ENCODE measurements around the gene ZMIZ1. TPM values are rescaled to one million over a fixed set of nuclear protein-coding genes. Genes with fewer than 3 reads are reported as not detected.

ZMIZ1 gene
- total and polyA plus RNA-seq, 5 donors: 38.0 to 83.1 (median 71.1) TPM

DNA sequence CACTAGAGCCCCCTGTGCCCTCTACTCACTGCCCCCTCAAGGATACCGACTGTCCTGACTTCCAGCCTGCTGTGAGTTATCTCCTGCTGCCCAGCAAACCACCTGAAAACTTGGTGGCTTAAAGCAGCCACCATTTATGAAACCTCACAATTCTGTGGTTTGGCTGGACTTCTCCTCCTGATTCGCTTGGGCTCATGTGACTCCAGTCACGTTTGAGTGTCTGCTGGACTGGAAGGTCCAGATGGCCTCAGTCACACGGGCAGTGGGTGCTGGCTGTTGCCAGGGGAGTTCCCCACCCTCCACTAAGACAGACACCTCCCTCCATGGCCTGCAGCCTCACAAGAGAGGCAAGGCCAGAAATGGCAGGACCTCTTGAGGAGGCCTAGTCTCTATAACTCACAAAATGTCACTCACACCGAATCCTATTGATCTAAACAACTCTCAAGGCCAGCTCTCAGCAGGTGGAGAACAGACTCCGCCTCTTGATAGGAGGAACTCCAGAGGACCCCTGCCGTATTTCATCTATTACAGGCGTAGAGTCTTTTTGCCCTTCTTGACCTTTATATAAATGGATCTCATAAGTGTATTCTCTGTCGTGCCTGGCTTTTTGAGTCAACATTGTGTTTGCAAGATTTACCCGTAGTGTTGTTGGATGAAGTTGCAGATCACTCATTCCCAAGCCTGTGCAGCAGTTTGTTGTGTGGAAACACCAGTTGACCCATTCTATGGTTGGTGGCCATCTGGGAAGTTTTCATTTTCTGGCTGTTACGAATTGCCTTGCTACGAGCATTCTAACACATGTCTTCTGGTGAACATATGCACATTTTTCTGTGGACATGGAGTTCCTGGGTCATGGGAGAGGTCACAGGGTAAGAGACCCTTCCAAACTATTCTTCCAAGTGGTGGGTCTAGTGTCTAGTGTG lies 48.3 kb downstream of the ZMIZ1 start:
- DNase-seq (peak; percentile 53 to 79 (median 79)), ATAC-seq (peak in 1 of 2 donors; percentile 8)
- Histone ChIP-seq H3K4me3 (ENCODE audit: low read length) (no peak overlapping the region), H3K9me3 (ENCODE audit: control insufficient read depth, low read length) (no peaks in the 10 kb centered on the region), H3K27ac (ENCODE audit: low read length) (peak overlapping the region; percentile 68), H3K4me1 (ENCODE audit: control insufficient read depth, insufficient read depth, low read length) (peaks cover 55% of the 10 kb centered on the region), H3K27me3 (ENCODE audit: control insufficient read depth, insufficient read depth) (no peaks in the 10 kb centered on the region)
- 57% methylated on average over 12 of the region's 12 CpGs for WGBS
- intact Hi-C loops (cut with DNase I): no loop called here

DNA sequence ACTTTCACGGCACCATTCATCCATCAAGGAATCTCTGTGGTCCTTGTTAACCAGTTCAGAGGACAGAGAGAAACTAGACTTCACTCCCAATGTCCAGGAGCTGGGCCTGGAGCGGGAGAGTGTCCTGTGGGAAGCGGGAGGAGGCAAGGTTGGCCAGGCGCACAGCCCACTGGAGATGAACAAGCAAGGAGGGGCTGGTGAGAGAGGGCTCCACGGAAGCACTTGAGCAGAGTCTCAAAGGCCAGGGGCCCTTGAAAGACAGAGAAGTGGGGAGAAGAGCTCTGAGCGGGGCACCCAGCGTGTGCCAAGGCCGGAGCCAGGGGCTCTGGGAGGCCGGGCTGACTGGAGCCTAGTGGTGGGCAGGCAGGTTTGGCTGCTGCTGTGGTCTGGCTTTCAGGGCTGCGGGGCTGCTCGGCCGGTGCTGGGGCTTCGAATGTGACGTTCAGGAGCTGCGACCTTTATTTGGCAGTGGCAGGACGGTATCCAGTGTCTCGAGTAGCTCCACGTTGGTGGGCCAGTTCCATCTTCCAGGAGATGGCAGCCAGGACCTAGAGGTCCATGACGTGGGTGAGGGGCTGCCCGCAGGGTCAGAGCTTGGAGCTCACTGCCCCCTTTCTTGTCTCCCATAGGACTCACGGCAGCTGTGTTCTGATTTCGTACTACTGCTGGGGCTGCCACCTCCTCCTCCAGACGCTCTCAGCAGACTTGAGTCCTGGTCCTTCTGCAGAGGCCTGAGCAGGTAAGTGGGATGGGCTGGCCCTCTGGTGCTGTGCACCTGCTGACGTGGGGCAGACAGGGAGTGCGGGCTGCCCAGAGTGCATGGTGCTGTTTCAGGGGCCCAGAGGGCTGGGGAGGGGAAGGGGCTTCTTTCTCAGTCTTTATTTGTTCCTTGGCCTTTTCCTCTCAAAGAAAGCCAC lies 49.8 kb downstream of the ZMIZ1 start:
- Histone ChIP-seq H3K9me3 (ENCODE audit: control insufficient read depth, low read length) (no peaks in the 10 kb centered on the region), H3K4me3 (ENCODE audit: low read length) (no peak overlapping the region), H3K27me3 (ENCODE audit: control insufficient read depth, insufficient read depth) (no peaks in the 10 kb centered on the region), H3K27ac (ENCODE audit: low read length) (peak overlapping the region; percentile 47), H3K4me1 (ENCODE audit: control insufficient read depth, insufficient read depth, low read length) (peaks cover 44% of the 10 kb centered on the region)
- DNase-seq: no peak
- 73% methylated on average over 25 of the region's 25 CpGs for WGBS
- ATAC-seq: no peak
- intact Hi-C loops (cut with DNase I): no loop called here

DNA sequence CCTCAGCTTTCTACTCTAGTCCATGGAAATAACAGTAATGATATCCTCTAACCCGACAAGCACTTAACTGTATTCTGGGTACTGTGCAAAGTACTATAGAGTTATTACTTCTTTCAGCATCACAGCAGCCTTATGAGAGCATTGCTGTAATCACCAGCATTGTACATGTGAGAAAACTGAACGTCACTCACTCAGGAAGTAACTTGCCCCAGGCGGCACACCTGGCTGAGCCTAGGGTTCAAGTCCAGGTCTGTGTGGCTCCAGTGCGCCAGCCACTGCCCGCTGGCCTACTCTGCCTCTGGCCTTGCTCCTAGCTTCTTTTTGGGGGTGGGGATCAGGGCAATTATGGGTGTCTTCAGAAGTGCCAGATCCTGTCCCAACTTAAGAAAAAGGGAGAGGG lies 50.5 kb downstream of the ZMIZ1 start:
- ATAC-seq: no peak
- no peak overlapping the region for H3K27ac ChIP-seq (ENCODE audit: low read length)

DNA sequence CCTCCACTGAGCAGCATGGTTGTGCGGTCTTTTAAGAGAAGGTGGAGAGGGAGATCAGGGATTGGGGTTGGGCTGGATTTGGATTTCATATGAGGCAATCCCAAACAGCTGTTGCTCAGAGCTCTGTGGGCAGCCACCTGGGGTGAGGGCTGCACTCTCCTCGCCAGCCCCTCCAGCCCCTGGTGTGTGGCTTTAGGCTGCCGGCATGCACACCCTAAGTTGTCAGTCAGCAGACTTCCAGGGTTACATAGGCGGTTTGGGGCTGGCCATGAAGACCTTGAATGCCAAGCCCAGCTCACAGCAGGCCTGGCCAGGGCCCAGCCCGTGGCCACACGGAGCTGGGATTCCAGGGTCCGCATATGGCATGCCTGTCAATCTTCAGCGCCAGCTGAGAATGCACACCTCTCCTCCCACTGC lies 54.8 kb downstream of the ZMIZ1 start:
- WGBS: 63% methylated on average over 8 of the region's 8 CpGs
- peak in 1 of 2 donors; percentile 3 for ATAC-seq
- Histone ChIP-seq H3K27ac (ENCODE audit: low read length) (no peak overlapping the region), H3K9me3 (ENCODE audit: control insufficient read depth, low read length) (no peaks in the 10 kb centered on the region), H3K4me1 (ENCODE audit: control insufficient read depth, insufficient read depth, low read length) (peaks cover 28% of the 10 kb centered on the region), H3K4me3 (ENCODE audit: low read length) (no peak overlapping the region), H3K27me3 (ENCODE audit: control insufficient read depth, insufficient read depth) (no peaks in the 10 kb centered on the region)
- peak in 1 of 3 donors; percentile 49 for DNase-seq
- intact Hi-C loops (cut with DNase I): loop anchor here in 1 of 4 donors (10.0 kb wide), 1 partner anchor 49 kb away; no protein-coding TSS in a partner anchor

More for the DNA sequence above, 50.5 kb downstream of the ZMIZ1 start:
- Histone ChIP-seq H3K4me1 (ENCODE audit: control insufficient read depth, insufficient read depth, low read length) (peaks cover 42% of the 10 kb centered on the region), H3K4me3 (ENCODE audit: low read length) (no peak overlapping the region), H3K27me3 (ENCODE audit: control insufficient read depth, insufficient read depth) (no peaks in the 10 kb centered on the region), H3K9me3 (ENCODE audit: control insufficient read depth, low read length) (no peaks in the 10 kb centered on the region)
- DNase-seq: no peak
- intact Hi-C loops (cut with DNase I): no loop called here
- WGBS: 79% methylated on average over 5 of the region's 5 CpGs

DNA sequence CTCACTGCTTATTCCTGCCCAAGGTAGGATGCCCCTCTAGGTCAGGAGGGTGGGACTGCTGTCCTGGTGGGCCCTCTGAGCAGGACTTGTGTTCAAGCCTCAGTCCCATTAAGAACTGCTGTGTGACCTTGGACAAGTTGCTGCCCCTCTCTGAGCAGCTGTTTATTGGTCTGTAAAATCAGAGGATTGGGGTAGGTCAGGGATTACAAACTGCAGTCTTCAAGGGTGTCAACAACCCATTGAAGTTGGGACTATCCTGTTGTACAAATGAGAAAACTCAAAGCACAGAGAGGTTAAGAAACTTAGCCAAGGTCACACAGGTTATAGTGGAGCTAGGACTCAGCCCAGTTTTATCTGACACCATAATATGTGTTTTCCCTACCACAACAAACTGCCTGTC lies 55.3 kb downstream of the ZMIZ1 start:
- Histone ChIP-seq H3K27ac (ENCODE audit: low read length) (no peak overlapping the region), H3K9me3 (ENCODE audit: control insufficient read depth, low read length) (no peaks in the 10 kb centered on the region), H3K4me1 (ENCODE audit: control insufficient read depth, insufficient read depth, low read length) (peaks cover 25% of the 10 kb centered on the region), H3K4me3 (ENCODE audit: low read length) (no peak overlapping the region), H3K27me3 (ENCODE audit: control insufficient read depth, insufficient read depth) (no peaks in the 10 kb centered on the region)
- no peak for DNase-seq
- intact Hi-C loops (cut with DNase I): loop anchor here in 1 of 4 donors (10.0 kb wide), 1 partner anchor 49 kb away; no protein-coding TSS in a partner anchor
- ATAC-seq: no peak

DNA sequence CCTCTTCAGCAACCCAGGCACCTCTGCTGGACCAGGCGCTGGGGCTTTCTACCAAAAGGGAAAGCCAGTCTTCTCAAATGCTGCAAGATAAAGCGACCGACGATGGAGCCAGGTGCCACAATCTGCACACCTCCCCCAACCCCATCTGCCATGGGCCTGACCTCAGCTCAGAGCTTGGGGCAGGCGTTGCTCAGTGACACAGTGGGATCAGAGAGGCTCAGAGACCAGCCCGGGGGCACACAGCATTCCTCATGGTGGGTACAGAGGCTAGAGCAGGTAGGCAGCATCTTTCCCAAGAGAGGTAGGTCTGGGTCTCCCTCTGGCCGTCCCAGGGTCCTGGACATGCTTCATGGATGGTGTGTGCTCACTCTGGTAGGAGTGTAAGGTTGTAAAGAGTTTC lies 56.3 kb downstream of the ZMIZ1 start:
- DNase-seq (no peak), ATAC-seq (no peak)
- no peak overlapping the region for H3K27ac ChIP-seq (ENCODE audit: low read length)
- H3K4me3 ChIP-seq (ENCODE audit: low read length): no peak overlapping the region
- intact Hi-C loops (cut with DNase I): loop anchor here in 1 of 4 donors (10.0 kb wide), 1 partner anchor 50 kb away; no protein-coding TSS in a partner anchor
- 82% methylated on average over 7 of the region's 7 CpGs for WGBS
- H3K4me1 ChIP-seq (ENCODE audit: control insufficient read depth, insufficient read depth, low read length): peaks cover 34% of the 10 kb centered on the region
- no peaks in the 10 kb centered on the region for H3K27me3 ChIP-seq (ENCODE audit: control insufficient read depth, insufficient read depth)
- H3K9me3 ChIP-seq (ENCODE audit: control insufficient read depth, low read length): no peaks in the 10 kb centered on the region

DNA sequence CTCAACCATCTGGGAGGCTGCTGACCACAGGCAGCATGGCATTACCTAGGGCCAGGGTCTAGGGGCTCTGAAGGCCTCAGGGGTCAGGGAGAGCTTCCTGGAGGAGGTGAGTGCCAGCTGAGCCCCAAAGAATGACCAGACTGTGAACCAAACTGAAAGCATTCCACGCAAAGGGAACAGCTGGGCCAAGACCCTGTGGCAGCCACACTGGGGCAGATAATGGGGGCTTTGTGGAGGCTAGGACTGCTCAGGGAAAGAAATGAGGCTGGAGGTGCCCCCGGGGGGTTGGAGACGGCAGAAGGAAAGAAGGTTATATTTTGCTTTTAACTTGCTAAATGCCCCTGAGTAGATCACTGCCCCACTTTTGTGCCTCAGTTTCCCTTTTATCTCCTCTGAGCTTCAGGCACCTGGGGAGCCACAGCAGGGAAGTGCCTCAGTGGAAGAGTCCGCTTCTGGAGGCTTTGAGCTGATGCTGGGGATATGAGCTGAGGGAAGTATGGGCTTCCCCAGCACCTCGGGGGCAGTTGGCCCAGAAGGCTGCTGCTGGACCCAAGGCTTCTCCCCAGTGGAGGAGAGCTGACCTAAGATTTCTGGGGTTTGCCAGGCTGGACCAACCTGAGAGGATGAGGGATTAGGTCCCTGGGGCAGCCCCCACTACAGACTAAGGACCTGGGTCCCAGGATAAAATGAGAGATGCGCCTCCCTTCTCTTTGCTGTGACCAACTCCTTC lies 57.8 kb downstream of the ZMIZ1 start:
- WGBS: 77% methylated on average over 6 of the region's 6 CpGs
- no peaks in the 10 kb centered on the region for H3K27me3 ChIP-seq (ENCODE audit: control insufficient read depth, insufficient read depth)
- DNase-seq (no peak), ATAC-seq (no peak)
- H3K4me1 ChIP-seq (ENCODE audit: control insufficient read depth, insufficient read depth, low read length): peaks cover 44% of the 10 kb centered on the region
- peak overlapping the region; percentile 1 for H3K27ac ChIP-seq (ENCODE audit: low read length)
- H3K4me3 ChIP-seq (ENCODE audit: low read length): no peak overlapping the region
- no peaks in the 10 kb centered on the region for H3K9me3 ChIP-seq (ENCODE audit: control insufficient read depth, low read length)
- intact Hi-C loops (cut with DNase I): loop anchor here in 1 of 4 donors (10.0 kb wide), 1 partner anchor 52 kb away; no protein-coding TSS in a partner anchor

DNA sequence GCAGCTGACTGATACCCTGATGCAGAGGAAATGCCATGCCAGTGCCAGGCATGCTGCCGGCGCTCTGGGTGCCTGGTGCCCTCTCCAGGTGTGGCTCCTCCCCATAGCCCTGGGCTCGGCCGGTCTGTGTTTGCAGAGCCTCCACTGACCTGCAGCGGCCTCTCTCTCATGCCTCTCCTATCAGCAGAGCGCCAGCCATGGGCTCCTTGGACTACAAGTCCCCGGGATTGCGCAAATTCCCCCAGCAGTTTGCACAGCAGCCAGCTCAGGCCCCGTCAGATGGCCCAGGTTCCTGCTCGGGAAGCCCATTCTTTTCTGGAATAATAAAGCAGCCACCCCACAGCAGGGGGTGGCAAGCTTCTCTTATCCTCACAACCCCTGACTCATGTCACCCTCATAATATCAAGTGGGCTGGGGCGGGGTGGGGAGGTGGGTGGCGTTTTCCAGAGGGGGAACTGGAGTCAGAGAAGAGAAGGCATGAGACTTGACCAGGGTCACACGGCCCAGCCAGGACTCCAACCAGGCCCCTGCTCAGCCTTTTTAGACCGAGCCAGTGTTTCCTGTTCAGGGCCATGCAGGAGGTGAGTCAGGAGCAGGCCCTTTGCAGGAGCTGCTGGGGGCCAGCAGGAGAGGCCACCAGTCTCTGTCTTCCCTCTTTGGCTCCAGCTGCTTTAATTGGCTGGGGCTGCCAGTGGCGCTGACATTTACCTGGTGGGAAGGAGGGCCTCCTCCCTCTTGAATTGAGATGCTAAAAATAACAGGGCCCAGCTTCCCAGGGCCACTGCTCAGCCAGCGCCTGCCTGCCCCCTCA lies 58.6 kb downstream of the ZMIZ1 start:
- Histone ChIP-seq H3K4me3 (ENCODE audit: low read length) (no peak overlapping the region), H3K4me1 (ENCODE audit: control insufficient read depth, insufficient read depth, low read length) (peaks cover 49% of the 10 kb centered on the region), H3K27ac (ENCODE audit: low read length) (peak overlapping the region; percentile 37), H3K27me3 (ENCODE audit: control insufficient read depth, insufficient read depth) (no peaks in the 10 kb centered on the region), H3K9me3 (ENCODE audit: control insufficient read depth, low read length) (no peaks in the 10 kb centered on the region)
- ATAC-seq (peak; percentile 53 to 67), DNase-seq (peak; percentile 84 to 91 (median 89))
- intact Hi-C loops (cut with DNase I): loop anchor here in 1 of 4 donors (10.0 kb wide), 1 partner anchor 53 kb away; no protein-coding TSS in a partner anchor
- 47% methylated on average over 16 of the region's 16 CpGs for WGBS

DNA sequence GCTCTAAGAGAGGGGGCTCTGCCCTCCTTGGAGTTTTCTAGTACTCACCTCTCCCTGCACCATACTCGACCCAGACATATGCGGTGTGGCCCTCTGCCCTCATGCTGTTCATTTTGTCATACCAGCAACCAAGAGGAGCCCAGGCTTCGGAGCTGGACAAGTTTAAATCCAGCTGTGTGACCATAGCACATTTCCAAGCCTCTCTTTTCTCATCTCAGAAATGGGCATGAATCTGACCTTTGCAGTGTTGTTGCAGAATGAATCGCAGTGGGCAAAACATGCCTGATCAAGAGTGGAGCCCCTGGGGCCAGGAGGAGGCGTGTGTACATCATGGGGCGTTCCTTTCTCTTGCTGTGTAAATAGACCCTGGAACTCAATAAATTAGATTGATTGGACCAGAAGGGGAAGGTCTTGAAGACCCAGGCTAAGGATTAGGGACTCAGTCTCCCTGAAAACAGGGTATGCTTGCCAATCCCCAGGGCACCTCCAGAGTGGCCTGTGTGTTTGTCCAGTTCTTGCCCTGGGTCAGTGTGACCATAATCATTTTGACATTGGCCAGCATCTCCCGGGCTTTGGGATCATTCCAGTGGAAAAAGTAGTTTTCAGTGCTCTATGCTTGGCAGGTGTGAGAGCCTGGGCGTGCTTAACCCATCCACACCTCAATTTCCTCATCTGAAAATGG lies 59.6 kb downstream of the ZMIZ1 start:
- 74% methylated on average over 8 of the region's 8 CpGs for WGBS
- peak overlapping the region; percentile 33 for H3K27ac ChIP-seq (ENCODE audit: low read length)
- no peak overlapping the region for H3K4me3 ChIP-seq (ENCODE audit: low read length)
- DNase-seq (no peak), ATAC-seq (no peak)
- intact Hi-C loops (cut with DNase I): loop anchor here in 1 of 4 donors (10.0 kb wide), 1 partner anchor 54 kb away; no protein-coding TSS in a partner anchor
- H3K9me3 ChIP-seq (ENCODE audit: control insufficient read depth, low read length): no peaks in the 10 kb centered on the region
- H3K4me1 ChIP-seq (ENCODE audit: control insufficient read depth, insufficient read depth, low read length): peaks cover 52% of the 10 kb centered on the region
- H3K27me3 ChIP-seq (ENCODE audit: control insufficient read depth, insufficient read depth): no peaks in the 10 kb centered on the region
